Rectal smooth muscle tissue (tissue), 1 donor: ENCODE measurements around the gene HS6ST3.

Experiments
- H3K27ac ChIP-seq: one replicate; pipeline ENCODE4 v1.7.0; 2013; ENCODE audit warnings: low read depth, low read length, inconsistent platforms
- H3K27me3 ChIP-seq: one replicate; pipeline ENCODE4 v1.7.0; 2013; ENCODE audit warnings: low read length; ENCODE audit not compliant: control insufficient read depth, insufficient read depth
- H3K36me3 ChIP-seq: one replicate; pipeline ENCODE4 v1.7.0; 2013; ENCODE audit warnings: low read length; ENCODE audit not compliant: control insufficient read depth, insufficient read depth
- H3K4me1 ChIP-seq: one replicate; pipeline ENCODE4 v1.7.0; 2013; ENCODE audit warnings: low read length; ENCODE audit not compliant: control insufficient read depth, insufficient read depth
- H3K4me3 ChIP-seq: one replicate; pipeline ENCODE4 v1.7.0; 2013; ENCODE audit warnings: low read length
- H3K9ac ChIP-seq: one replicate; pipeline ENCODE4 v1.7.0; 2013; ENCODE audit warnings: low read length

The HS6ST3 gene

DNA sequence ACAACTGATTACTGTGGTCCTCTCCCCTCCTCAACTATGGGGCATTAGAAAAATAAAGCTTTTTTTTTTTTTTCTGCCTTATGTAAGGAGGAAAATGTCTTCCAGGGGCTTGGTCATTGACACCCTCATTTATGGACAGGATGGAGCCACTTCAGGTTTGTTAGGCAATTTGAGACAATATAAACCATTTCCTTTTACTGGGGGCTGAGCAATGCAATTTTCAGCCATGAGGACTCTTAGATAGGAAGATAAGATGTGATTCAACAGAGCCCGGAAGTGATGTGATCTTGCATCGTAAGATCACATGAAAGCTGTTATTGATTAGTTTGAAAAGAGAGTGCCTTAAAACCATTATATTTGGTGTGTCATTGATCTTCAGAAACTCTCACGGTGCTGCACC, 693.6 kb downstream of the HS6ST3 start:
- Histone ChIP-seq H3K9ac (no peak overlapping the region), H3K27ac (no peak overlapping the region), H3K4me3 (no peak overlapping the region), H3K4me1 (no peaks in the 10 kb centered on the region), H3K27me3 (no peaks in the 10 kb centered on the region), H3K36me3 (no peaks in the 10 kb centered on the region)

DNA sequence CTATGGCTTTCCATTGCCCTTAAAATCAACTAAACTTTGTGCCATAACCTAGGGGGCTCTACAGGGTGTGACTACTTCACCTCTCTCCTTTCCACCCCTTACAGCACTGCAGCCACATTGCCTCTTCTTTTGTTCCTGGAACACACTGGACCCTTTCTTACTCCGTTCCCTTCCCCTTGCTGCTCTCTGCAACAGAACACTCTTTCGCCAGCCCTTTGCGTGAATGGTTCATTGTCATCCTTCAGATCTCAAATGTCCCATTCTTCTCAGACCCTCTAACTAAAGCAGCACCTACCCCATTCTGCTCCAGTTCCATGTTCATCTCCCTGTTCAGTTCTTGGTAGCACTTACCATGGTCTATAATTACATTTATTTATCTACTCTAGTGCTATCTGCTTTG, 696.1 kb downstream of the HS6ST3 start:
- Histone ChIP-seq H3K4me1 (no peaks in the 10 kb centered on the region), H3K27ac (no peak overlapping the region), H3K36me3 (no peaks in the 10 kb centered on the region), H3K27me3 (no peaks in the 10 kb centered on the region), H3K9ac (no peak overlapping the region), H3K4me3 (no peak overlapping the region)

DNA sequence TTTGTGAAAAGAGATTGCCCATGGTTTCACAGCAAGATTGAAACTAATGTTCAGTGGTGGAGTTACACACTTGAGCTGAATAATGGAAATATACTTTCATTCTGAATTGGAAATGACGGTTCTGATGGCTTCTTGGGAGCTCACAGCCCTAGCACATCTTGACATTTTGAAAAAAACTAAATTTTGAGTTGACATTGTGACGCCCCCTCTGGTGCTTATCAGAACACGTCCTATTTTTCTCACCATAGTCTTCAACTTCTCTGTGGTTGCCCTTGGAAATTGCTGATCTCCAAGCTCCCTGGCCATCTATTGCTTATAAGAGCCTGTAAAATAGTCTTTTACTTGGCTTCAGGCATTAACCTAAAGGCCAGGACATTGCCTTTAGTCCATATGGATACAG, 702.3 kb downstream of the HS6ST3 start:
- Histone ChIP-seq H3K4me3 (no peak overlapping the region), H3K36me3 (no peaks in the 10 kb centered on the region), H3K27me3 (no peaks in the 10 kb centered on the region), H3K9ac (no peak overlapping the region), H3K27ac (no peak overlapping the region), H3K4me1 (no peaks in the 10 kb centered on the region)

DNA sequence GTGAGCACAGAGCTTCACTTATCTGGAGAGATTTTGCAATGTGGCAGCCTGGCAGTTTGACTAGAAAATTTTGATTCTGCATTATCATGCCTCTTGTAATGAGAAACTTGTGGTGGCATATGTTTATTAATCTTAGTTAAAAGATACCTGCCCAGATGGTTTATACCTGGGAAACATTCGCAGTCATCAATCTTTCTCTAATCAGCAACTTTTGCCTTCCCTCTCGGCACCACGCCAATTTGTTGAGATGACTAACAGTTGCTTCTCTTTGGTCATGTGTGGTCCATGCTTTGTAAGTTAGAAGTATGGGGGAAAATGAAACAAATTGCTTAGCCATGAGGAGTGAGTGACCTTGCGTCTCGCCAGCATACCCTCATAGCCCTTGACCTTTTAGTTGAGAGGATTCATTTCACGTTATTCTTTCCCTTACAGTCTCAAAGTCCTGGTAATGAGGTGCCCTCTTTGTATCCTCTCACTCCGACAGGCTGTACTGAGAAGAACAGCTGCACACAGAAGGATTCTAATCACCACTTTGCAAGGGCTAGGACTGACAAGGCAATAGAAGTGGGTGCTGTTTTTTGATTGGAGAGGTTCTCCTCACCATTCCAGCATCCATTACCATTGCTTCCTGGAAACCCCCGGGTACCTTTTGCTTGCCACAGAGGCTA, 703.0 kb downstream of the HS6ST3 start:
- H3K9ac ChIP-seq: no peak overlapping the region
- H3K36me3 ChIP-seq: no peaks in the 10 kb centered on the region
- no peaks in the 10 kb centered on the region for H3K27me3 ChIP-seq
- H3K4me3 ChIP-seq: no peak overlapping the region
- H3K4me1 ChIP-seq: no peaks in the 10 kb centered on the region
- no peak overlapping the region for H3K27ac ChIP-seq

DNA sequence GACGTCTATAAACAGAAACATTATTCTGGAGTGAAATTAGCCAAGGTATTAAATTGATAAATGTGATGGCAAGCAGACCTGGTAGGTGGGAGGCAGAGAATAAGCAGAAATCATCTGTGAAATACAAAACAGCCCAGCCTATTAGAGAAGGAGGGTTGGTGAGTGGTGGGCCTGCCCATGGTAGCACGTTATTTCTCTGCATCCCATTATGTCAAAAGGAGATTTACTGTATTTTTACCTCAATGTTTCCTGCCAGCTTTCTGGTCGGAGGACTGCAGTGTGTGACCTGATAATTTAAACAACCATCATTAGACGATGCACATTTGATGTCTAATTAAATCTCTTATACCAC, 703.5 kb downstream of the HS6ST3 start:
- Histone ChIP-seq H3K36me3 (no peaks in the 10 kb centered on the region), H3K4me3 (no peak overlapping the region), H3K9ac (no peak overlapping the region), H3K4me1 (no peaks in the 10 kb centered on the region), H3K27me3 (no peaks in the 10 kb centered on the region), H3K27ac (no peak overlapping the region)

DNA sequence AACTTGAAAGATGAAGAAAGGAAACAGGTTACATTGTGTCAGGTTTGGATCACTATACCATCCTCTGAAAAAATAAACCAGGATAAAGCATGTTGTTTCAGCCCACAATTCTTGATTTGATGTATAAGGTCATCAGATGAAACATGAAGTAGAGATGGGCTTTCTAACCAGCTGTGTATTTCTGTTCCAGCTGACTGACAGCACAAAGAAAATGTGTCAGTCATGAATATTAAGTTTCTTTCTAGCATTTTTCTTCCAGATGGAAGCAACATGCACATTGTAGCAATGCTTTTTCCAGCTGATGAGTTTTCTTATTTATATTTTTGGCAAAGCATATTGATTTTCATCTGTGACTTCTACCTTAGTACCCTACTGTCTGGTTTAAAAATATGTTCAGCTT, 704.8 kb downstream of the HS6ST3 start:
- Histone ChIP-seq H3K27ac (no peak overlapping the region), H3K4me3 (no peak overlapping the region), H3K27me3 (no peaks in the 10 kb centered on the region), H3K36me3 (no peaks in the 10 kb centered on the region), H3K9ac (no peak overlapping the region), H3K4me1 (no peaks in the 10 kb centered on the region)

DNA sequence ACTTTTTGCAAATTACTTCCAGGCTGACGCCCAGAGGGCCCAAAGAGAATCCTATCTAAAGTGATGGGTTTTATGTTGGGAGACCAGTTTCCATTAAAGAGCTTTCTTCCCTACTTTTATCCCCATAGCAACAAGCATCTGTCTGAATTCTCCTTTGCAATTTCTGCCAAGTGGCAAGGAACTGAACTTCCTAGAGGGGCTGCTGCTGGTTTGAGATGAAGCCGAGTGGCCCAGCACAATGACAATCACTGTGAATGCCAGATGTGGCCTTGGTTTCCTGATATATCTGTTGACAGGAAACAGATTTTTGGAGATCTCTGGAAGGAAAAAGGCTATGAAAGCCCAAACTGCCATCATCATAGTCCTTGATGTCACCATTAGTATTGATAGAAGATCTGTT, 705.8 kb downstream of the HS6ST3 start:
- Histone ChIP-seq H3K27ac (no peak overlapping the region), H3K27me3 (no peaks in the 10 kb centered on the region), H3K4me3 (no peak overlapping the region), H3K9ac (no peak overlapping the region), H3K4me1 (no peaks in the 10 kb centered on the region), H3K36me3 (no peaks in the 10 kb centered on the region)

DNA sequence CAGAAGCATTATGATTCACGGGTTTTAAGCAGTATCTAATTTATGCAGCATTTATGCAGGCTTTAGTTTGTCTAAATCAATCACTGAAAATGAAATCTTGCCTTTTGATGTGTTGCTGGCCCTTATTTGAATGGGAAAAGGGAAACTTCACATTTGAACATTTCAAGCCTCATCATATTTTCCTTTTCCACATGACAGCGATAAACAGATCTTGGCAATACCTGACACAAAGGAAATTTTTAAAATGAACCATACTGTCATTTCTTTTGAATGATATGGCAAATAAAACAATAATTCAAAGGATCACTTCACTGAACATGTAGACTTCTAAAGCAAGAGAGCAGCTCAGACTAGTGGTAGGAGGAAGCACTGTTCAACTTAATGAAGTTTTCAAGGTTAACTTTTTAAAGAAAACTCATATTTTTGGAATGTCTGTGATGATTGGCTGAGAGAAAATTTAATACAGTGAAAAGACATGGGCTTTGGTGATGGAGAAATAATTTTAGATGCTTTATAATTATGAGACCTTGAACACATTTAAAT, 706.3 kb downstream of the HS6ST3 start:
- H3K27ac ChIP-seq: no peak overlapping the region
- H3K36me3 ChIP-seq: no peaks in the 10 kb centered on the region
- no peak overlapping the region for H3K9ac ChIP-seq
- no peak overlapping the region for H3K4me3 ChIP-seq
- no peaks in the 10 kb centered on the region for H3K27me3 ChIP-seq
- no peaks in the 10 kb centered on the region for H3K4me1 ChIP-seq

DNA sequence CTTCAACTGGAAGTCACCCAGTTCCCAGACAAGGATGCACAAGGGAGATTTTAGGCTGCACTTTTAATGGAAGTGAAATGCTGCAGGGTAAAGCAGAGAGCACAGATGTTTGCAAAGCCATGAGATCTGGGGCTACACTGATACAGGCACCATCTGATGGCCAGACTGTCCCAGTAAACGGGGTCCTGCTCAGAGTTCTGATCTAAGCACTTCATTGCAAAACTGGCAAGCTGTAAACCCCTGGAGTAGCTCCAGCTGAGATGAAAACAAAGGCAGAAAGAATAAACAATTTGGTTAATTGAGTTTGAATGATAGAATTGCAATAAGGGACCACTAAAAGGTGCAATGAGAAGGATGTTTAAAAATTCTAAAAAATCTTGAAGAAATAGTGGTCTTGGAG, 707.2 kb downstream of the HS6ST3 start:
- H3K4me1 ChIP-seq: no peaks in the 10 kb centered on the region
- no peaks in the 10 kb centered on the region for H3K36me3 ChIP-seq
- no peak overlapping the region for H3K27ac ChIP-seq
- H3K9ac ChIP-seq: no peak overlapping the region
- H3K4me3 ChIP-seq: no peak overlapping the region
- H3K27me3 ChIP-seq: no peaks in the 10 kb centered on the region

DNA sequence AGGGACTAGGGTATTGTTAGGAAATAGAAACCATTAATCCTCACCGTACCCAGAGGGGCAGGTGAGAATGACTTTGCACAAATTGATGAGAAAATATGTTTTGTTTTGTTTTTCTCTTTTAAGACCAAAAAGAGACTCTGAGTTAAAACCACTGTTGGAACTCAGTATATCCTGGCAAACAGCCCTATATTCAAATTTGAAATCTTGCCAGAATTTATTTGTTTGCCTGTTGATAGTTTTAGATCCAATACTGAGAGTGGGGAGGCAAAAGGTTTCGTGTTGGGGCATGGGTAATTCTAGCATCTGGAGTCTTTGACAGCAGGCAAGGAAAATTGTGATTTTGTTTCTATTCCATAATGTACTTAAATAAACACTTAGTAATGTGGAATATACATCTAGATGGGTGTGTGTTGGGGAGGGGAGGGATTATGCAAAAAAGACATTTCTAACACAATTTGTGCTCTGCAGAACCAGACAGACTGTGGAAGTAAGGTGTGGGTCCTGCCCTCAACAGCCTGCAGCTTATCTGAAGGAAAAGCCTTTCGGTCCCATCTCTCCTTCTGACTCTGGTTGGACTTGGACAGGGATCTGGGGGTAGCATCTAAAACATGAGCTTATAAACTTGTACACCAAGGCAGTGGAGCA, 713.7 kb downstream of the HS6ST3 start:
- H3K4me3 ChIP-seq: no peak overlapping the region
- no peaks in the 10 kb centered on the region for H3K4me1 ChIP-seq
- no peaks in the 10 kb centered on the region for H3K27me3 ChIP-seq
- H3K9ac ChIP-seq: no peak overlapping the region
- no peaks in the 10 kb centered on the region for H3K36me3 ChIP-seq
- no peak overlapping the region for H3K27ac ChIP-seq

DNA sequence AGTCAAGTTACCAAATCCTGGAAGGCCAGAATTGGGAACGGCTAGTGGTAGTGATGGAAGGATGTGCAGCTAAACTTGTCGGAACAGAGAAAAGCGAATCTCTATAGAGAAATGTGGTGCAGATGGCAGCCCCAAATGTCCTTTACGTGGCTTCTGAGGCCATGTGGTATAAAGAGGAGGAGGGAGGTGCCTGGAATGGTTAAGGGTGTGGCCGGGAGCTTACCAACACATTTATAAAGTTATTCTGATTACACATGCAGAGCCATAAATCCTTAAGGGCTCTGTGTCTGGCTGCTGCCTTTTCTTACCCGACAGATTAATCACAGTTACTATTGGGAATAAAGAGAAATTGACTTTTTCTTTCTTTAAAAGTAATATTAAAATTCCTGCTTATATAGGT, 714.3 kb downstream of the HS6ST3 start:
- Histone ChIP-seq H3K27me3 (no peaks in the 10 kb centered on the region), H3K4me1 (no peaks in the 10 kb centered on the region), H3K4me3 (no peak overlapping the region), H3K36me3 (no peaks in the 10 kb centered on the region), H3K9ac (no peak overlapping the region), H3K27ac (no peak overlapping the region)

DNA sequence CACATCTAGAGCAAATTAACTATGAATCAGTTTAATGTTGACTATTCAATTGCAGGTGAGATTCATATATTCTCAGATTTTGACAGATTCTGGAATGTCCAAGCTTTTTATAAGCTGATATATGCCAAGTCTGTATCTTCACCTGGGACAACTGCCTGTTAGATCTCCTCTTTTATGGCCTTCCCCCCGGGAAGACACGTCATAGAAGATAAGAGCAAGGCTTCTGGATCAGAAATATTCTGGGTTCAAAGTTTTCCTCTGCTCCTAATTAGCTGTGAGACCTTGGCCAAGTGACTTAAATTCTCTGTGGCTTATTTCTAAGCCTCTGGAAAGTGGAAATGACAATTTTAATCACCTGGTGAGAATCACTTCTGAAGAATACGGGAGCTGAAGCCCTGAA, 716.8 kb downstream of the HS6ST3 start:
- Histone ChIP-seq H3K27ac (no peak overlapping the region), H3K4me1 (no peaks in the 10 kb centered on the region), H3K27me3 (no peaks in the 10 kb centered on the region), H3K36me3 (no peaks in the 10 kb centered on the region), H3K9ac (no peak overlapping the region), H3K4me3 (no peak overlapping the region)
